Measurements from ENCODE around the gene SLC22A8.
"Not testable (repeated sequence)": the region's sequence is repeated elsewhere in the genome, so short reads cannot be mapped to it uniquely, and the experiment has no call there.

Gene SLC22A8

DNA sequence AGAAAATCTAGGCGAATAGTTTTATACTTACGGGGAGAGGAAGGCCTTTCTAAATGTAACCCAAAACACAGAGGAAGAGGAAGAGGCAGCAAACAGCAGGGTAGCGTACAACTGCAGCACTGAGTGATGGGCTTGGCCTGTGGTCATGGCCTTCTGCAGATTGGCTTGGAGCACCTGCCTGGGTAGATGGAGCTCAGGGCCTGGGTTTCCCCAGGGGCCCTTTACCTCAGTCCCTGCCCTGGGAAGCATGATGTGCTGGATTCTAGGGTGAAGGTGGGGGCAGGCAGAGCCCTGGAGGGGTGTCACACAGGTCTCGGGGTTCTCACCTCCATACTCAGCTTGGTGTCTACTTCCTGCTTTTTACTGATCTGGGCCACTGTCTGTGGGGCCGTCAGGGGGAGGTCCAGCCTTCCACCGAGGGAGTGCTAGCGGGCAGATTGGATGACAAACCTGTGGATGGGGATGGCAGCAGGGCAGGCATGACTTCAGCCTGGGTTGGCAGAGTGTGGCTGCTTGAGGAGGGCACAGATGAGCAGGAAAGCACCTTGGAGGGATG is 66.8 kb downstream of the SLC22A8 start:
- no peaks in the 10 kb centered on the region for H3K4me1 ChIP-seq (ENCODE audit: control insufficient read depth, insufficient read depth, low read depth, low read length)
- H2BK12ac ChIP-seq (ENCODE audit: low read length in 2 of 2): no peak overlapping the region
- no peak overlapping the region for H3K4me2 ChIP-seq (ENCODE audit: low read length, poor library complexity, severe bottlenecking)
- H3K14ac ChIP-seq (ENCODE audit: low read length in 2 of 2): no peak overlapping the region
- no peak overlapping the region for H3K27ac ChIP-seq (ENCODE audit: low read length, poor library complexity, severe bottlenecking)
- H2BK5ac ChIP-seq (ENCODE audit: low read depth, low read length, poor library complexity, severe bottlenecking): no peak overlapping the region
- WGBS: 76% methylated on average over 7 of the region's 7 CpGs
- H3K4ac ChIP-seq (ENCODE audit: low read depth in 1 of 2, low read length in 2 of 2): no peak overlapping the region
- H3K4me3 ChIP-seq (ENCODE audit: insufficient read depth in 1 of 2, low read depth in 1 of 2, low read length in 2 of 2): no peak overlapping the region
- no peak overlapping the region for H3K9ac ChIP-seq (ENCODE audit: low read length)
- H2BK120ac ChIP-seq (ENCODE audit: low read depth, low read length): no peak overlapping the region
- no peak overlapping the region for H3K23ac ChIP-seq (ENCODE audit: low read length in 2 of 2)
- H3K18ac ChIP-seq (ENCODE audit: low read depth in 1 of 2, low read length in 2 of 2): no peak overlapping the region
- no peak overlapping the region for H2BK15ac ChIP-seq (ENCODE audit: low read depth, poor library complexity, severe bottlenecking)
- H2AFZ ChIP-seq (ENCODE audit: low read depth, low read length): no peak overlapping the region
- H3K79me1 ChIP-seq (replicated peaks; ENCODE audit: low read length, poor library complexity, severe bottlenecking): no peaks in the 10 kb centered on the region
- peaks cover 4 to 10% of the 10 kb centered on the region in 2 experiments for H3K27me3 ChIP-seq (ENCODE audit: control insufficient read depth in 1 of 2, insufficient read depth in 1 of 2, low read length in 2 of 2)
- no peak overlapping the region for H4K8ac ChIP-seq (ENCODE audit: low read length)
- H2AK5ac ChIP-seq (ENCODE audit: low read length, severe bottlenecking): no peak overlapping the region
- no peaks in the 10 kb centered on the region for H3K36me3 ChIP-seq (ENCODE audit: control insufficient read depth in 1 of 2, insufficient read depth in 2 of 2, low read depth in 1 of 2, low read length in 2 of 2)
- peaks cover 4% of the 10 kb centered on the region for H3K9me3 ChIP-seq (ENCODE audit: control insufficient read depth, low read length)
- no peak overlapping the region for H4K91ac ChIP-seq (ENCODE audit: low read length)
- no peak for DNase-seq

DNA sequence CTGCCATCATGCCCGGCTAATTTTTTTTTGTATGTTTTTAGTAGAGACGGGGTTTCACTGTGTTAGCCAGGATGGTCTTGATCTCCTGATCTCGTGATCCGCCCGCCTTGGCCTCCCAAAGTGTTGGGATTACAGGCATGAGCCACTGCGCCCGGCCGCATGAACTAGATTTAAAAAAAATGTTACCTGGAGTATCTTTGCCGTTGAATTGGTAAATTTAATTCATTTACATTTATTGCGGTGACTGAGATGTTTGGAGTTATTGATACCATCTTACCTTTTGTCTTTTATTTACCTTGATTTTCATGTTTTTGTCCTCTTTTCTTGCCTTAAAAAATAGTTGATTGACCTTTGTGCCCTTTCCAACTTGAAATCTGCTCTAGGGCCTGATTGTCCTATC is 70.1 kb downstream of the SLC22A8 start:
- H3K79me1 ChIP-seq (replicated peaks; ENCODE audit: low read length, poor library complexity, severe bottlenecking); H3K14ac ChIP-seq (ENCODE audit: low read length in 2 of 2); H2BK120ac ChIP-seq (ENCODE audit: low read depth, low read length); H3K18ac ChIP-seq (ENCODE audit: low read depth in 1 of 2, low read length in 2 of 2); H3K23ac ChIP-seq (ENCODE audit: low read length in 2 of 2); H4K91ac ChIP-seq (ENCODE audit: low read length); H3K9me3 ChIP-seq (ENCODE audit: control insufficient read depth, low read length); H2BK5ac ChIP-seq (ENCODE audit: low read depth, low read length, poor library complexity, severe bottlenecking); H2AK5ac ChIP-seq (ENCODE audit: low read length, severe bottlenecking); H3K36me3 ChIP-seq (ENCODE audit: control insufficient read depth in 1 of 2, insufficient read depth in 2 of 2, low read depth in 1 of 2, low read length in 2 of 2); H3K4me1 ChIP-seq (ENCODE audit: control insufficient read depth, insufficient read depth, low read depth, low read length); H3K4ac ChIP-seq (ENCODE audit: low read depth in 1 of 2, low read length in 2 of 2); H2BK15ac ChIP-seq (ENCODE audit: low read depth, poor library complexity, severe bottlenecking); DNase-seq; H4K8ac ChIP-seq (ENCODE audit: low read length); H2AFZ ChIP-seq (ENCODE audit: low read depth, low read length); H2BK12ac ChIP-seq (ENCODE audit: low read length in 2 of 2); H3K4me3 ChIP-seq (ENCODE audit: insufficient read depth in 1 of 2, low read depth in 1 of 2, low read length in 2 of 2); H3K4me2 ChIP-seq (ENCODE audit: low read length, poor library complexity, severe bottlenecking); H3K27ac ChIP-seq (ENCODE audit: low read length, poor library complexity, severe bottlenecking); H3K9ac ChIP-seq (ENCODE audit: low read length): not testable (repeated sequence)
- WGBS: 91% methylated on average over 9 of the region's 10 CpGs
- peaks cover 4 to 13% of the 10 kb centered on the region in 2 experiments for H3K27me3 ChIP-seq (ENCODE audit: control insufficient read depth in 1 of 2, insufficient read depth in 1 of 2, low read length in 2 of 2)
